Measurements from ENCODE around the gene AGPAT1.

Gene AGPAT1

DNA sequence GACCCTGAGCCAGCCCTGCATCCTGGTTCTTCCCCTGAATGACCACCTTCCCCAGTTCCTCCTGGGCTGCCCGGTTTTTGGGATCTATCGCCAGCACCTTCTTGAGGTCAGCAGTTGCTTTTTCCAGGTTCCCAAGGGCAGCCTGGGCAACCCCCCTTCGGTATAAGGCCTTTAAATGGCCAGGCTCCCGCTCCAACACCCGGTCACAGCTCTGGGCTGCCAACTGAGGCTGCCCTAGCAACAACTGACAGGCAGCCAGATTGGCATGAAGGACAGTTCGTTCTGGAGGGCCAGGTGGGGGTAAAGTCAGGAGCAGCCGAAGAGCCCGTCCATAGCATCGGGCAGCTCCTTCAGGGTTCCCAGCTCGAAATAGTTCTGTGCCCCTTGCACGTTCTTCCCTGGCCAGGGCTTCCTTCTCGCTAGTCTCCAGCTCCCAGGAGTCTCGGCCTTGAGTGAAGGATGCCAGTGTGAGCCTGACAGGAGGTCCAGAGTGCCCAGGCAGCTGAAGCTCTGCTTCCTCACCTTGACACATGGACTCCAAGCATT lies 47.1 kb downstream of the AGPAT1 start:
- peak overlapping the region; percentile 80 for H3K4me3 ChIP-seq (ENCODE audit: low read depth, low read length)
- no peak for DNase-seq (ENCODE audit: low read depth)

DNA sequence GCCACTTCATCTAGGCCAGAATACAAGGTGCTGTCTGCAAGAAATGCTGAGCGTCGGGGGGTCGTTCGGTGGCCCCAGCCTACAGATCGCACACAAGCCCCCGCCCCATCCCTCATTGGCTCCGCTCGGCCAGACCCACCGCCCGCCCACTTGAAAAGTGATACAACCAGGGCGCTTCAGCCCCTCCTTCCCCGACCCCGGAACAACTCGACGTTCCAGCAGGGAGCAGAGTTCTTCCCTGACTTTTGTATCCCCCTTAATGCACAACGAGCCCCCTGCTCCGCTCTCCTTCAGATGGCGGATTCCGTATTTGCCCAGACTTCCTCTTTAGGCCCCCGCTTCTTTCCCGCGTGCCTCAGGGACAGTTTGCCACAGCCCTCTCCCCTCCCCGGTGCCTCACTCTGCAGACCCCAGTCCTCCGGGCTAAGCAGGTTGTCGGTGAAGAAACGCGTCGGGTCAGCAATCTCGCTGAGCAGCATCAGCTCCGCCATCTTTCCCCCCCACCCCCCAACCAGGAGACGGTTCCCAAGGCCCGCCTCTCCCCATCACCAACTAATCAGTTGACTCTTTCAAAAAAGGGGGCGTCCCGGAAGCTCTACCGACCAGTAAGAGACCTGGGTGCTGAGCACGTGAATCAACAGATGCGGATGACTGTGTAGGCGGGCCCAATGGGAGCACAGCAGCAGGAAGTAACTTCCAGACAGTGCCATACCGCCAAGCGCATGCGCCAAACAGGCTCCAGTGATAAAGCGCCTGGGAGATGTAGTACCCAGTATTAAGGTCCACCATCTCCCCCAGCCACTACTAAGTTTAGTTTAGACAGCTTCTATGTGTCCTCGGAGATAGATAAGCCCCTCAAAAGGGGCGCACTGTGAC lies 47.9 kb downstream of the AGPAT1 start, which contains the start of gene ATF6B:
TSS of gene ATF6B (minus strand) at position 530 of the 876 bp plus-strand sequence. CDS start at position 491, 39 bp downstream.
- peak within 1 kb of the TSS; percentile 100 for H3K4me3 ChIP-seq (ENCODE audit: low read depth, low read length)
- DNase-seq (ENCODE audit: low read depth), result peak; percentile 99

DNA sequence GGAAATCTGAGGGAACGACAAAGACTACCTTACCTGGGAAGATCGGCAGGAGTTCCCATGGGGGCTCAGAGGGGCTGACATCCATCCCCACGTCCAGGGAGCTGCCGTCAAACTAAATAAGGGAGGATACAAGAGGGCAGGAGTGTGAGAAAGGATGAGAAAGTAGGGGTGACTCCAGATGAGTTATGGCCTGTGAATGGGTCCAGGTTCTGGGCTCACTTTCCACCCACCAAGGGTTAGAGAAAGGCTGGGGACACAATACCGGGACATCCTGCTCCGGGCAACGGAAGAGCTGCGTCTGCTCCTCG lies 48.5 kb downstream of the AGPAT1 start:
- DNase-seq (ENCODE audit: low read depth), result no peak
- H3K4me3 ChIP-seq (ENCODE audit: low read depth, low read length), result peak overlapping the region; percentile 100

DNA sequence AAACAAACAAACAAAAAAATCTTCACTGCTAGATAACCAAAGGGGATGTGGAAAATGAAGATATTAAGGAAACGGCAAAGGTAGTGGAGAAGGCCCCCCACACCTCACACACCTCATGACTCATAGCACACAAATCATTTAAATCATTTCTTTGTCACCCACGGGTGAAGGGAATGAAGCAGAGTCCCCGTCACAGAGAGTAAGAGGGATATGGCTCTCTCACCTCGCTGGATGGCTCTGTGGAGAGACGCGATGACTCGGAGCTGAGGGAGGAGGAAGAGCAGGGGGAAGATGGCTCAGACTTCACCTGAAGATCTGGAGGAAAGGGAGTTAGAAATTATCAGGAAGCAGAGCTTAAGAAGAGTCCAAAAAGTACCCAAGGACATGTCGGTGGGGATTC lies 49.0 kb downstream of the AGPAT1 start:
- no peak for DNase-seq (ENCODE audit: low read depth)
- peak overlapping the region; percentile 100 for H3K4me3 ChIP-seq (ENCODE audit: low read depth, low read length)

DNA sequence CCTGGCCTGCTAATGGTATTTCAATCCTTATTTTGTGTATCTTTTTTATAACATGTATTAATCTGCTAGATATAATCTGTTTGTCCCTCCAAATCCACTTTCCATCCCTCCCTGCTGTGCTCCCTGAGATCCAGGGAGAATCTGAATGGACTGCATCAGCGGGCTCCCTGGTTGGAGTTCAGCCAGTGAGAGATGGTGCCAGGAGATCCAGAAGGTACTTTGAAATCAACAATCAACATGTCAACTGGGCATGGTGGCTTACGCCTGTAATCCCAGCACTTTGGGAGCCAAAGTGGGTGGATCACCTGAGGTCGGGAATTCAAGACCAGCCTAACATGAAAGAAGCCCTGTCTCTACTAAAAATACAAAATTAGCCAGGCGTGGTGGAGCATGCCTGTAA lies 52.2 kb downstream of the AGPAT1 start:
- no peak for DNase-seq (ENCODE audit: low read depth)
- no peak overlapping the region for H3K4me3 ChIP-seq (ENCODE audit: low read depth, low read length)

DNA sequence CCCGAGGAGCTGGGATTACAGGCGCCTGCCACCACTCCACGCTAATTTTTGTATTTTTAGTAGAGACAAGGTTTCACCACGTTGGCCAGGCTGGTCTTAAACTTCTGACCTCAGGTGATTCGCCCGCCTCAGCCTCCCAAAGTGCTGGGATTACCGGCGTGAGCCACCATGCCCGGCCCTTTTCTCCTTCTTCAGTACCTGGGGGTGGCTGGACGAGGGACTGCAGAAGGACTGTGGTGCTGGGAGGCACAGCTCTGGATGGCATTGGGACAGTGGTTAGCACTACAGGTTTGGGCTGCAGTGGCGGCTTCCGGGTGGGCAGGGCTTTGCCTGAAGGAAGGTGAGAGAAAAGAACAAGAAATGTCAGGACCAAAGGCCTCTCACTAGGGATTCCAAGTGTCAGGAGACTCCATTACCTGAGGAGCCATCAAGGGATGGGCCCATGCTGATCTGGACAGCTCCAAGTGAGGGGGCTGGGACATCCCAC lies 55.3 kb downstream of the AGPAT1 start:
- H3K4me3 ChIP-seq (ENCODE audit: low read depth, low read length), result no peak overlapping the region
- DNase-seq (ENCODE audit: low read depth), result no peak

DNA sequence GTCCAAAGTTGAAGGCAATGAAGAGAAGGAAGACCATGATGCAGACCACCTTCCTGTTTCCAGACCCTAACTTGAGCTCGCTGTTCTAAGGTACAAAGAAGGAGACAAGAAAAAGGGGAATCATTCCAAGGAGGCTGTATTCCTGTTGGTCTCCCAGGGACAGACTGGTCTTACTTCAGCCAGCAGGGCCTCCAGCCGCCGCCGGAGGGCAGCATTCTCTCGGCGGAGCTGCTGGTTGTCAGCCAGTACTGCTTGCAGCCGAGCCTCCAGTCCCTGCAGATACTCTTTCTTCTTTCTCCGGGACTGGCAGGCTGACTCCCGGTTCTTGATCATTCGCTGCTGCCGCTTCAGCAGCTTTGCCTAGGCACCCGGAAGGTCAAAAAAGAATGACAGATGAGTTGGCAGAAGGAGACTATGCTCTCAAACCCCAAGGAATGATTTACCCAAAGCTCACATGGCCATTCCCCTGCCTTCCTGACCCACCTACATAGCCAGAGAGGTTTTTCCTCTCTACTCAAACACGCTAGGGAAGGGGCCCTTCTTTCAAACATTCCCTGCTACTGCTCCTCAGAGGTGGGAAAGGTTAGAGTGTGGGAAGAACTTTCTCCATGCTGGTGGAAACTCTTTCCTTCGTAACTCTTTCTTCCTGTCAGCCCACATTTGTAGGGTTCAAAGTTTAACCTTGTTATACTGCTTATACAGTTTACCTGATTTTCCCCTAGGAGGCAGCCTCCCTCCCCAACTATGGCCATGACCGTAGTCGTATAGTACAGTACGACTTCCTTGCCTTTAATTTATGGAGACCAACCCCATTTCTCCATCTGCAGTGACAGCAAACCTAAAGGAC lies 56.9 kb downstream of the AGPAT1 start:
- H3K4me3 ChIP-seq (ENCODE audit: low read depth, low read length), result no peak overlapping the region
- peak; percentile 59 for DNase-seq (ENCODE audit: low read depth)

Data from skeletal muscle cell (primary cell).